Nucleus accumbens (tissue), 56 donors: ENCODE data around the gene HEXB.

Experiments
- DNase-seq, 56 donors: peaks; one replicate each; lab custom pipeline; 2025; lab: John Stamatoyannopoulos, UW

HEXB gene

GRCh38 chr5:74684900-74685851 is at the start of gene HEXB:
Gene HEXB (plus strand): TSS chr5:74685233. CDS start chr5:74685261, 28 bp downstream.
- peak in 54 of 56 donors; percentile 31 to 92 (median 74) for DNase-seq

GRCh38 chr5:74636149-74636548 is 48.9 kb upstream of the HEXB start:
- no peak for DNase-seq

GRCh38 chr5:74636552-74636951 is 48.5 kb upstream of the HEXB start:
- DNase-seq, result no peak

- DNase-seq, result no peak
Observed at GRCh38 chr5:74638544-74638969, 46.5 kb upstream of the HEXB start.

- peak in 1 of 56 donors; percentile 15 for DNase-seq
Observed at GRCh38 chr5:74638970-74639806, 45.8 kb upstream of the HEXB start.

- peak in 28 of 56 donors; percentile 28 to 78 (median 53) for DNase-seq
Observed at GRCh38 chr5:74639807-74640449, 45.1 kb upstream of the HEXB start.

- DNase-seq, result peak in 54 of 56 donors; percentile 32 to 87 (median 70)
Observed at GRCh38 chr5:74640450-74640953, 44.5 kb upstream of the HEXB start, which contains the start of gene ENC1. Gene ENC1 (minus strand): TSS chr5:74640728. CDS start chr5:74636485, 4,243 bp downstream.

GRCh38 chr5:74640954-74641734 is 43.9 kb upstream of the HEXB start:
- DNase-seq, result peak in 53 of 56 donors; percentile 10 to 82 (median 57)

- DNase-seq, result peak in 39 of 56 donors; percentile 9 to 71 (median 45)
Observed at GRCh38 chr5:74641735-74642542, 43.1 kb upstream of the HEXB start.

- DNase-seq, result no peak
Observed at GRCh38 chr5:74642543-74642863, 42.5 kb upstream of the HEXB start.

GRCh38 chr5:74643111-74643562 is 41.9 kb upstream of the HEXB start:
- no peak for DNase-seq

GRCh38 chr5:74647096-74647495 is 37.9 kb upstream of the HEXB start:
- peak in 1 of 56 donors; percentile 21 for DNase-seq

GRCh38 chr5:74648835-74649293 is 36.2 kb upstream of the HEXB start:
- DNase-seq, result peak in 15 of 56 donors; percentile 7 to 53 (median 24)

GRCh38 chr5:74649421-74649973 is 35.5 kb upstream of the HEXB start:
- no peak for DNase-seq

- no peak for DNase-seq
Observed at GRCh38 chr5:74651710-74652109, 33.3 kb upstream of the HEXB start.

GRCh38 chr5:74652576-74652975 is 32.5 kb upstream of the HEXB start:
- DNase-seq, result no peak

GRCh38 chr5:74653991-74654390 is 31.0 kb upstream of the HEXB start:
- no peak for DNase-seq

- no peak for DNase-seq
Observed at GRCh38 chr5:74655206-74655605, 29.8 kb upstream of the HEXB start.
